ENCODE results near the gene FGFR4.
"Not testable (repeated sequence)": the region's sequence is repeated elsewhere in the genome, so short reads cannot be mapped to it uniquely, and the experiment has no call there.

The FGFR4 gene

GRCh38 chr5:177086654-177087397, at the start of gene FGFR4:
FGFR4 (plus strand) TSS chr5:177086915; CDS start chr5:177089603, 2,688 bp downstream.
- peak; percentile 86 for DNase-seq

- DNase-seq = no peak
Measured at GRCh38 chr5:177036921-177037320, 49.8 kb upstream of the FGFR4 start.

GRCh38 chr5:177040814-177041420, 45.8 kb upstream of the FGFR4 start:
- DNase-seq = no peak

GRCh38 chr5:177041936-177042335, 44.8 kb upstream of the FGFR4 start:
- DNase-seq = no peak

- DNase-seq = no peak
Measured at GRCh38 chr5:177043114-177043513, 43.6 kb upstream of the FGFR4 start.

- DNase-seq = no peak
Measured at GRCh38 chr5:177043958-177044357, 42.8 kb upstream of the FGFR4 start.

GRCh38 chr5:177044641-177045040, 42.1 kb upstream of the FGFR4 start:
- no peak for DNase-seq

GRCh38 chr5:177045631-177046030, 41.1 kb upstream of the FGFR4 start:
- no peak for DNase-seq

- DNase-seq = not testable (repeated sequence)
Measured at GRCh38 chr5:177048531-177048930, 38.2 kb upstream of the FGFR4 start.

GRCh38 chr5:177049285-177049684, 37.4 kb upstream of the FGFR4 start:
- DNase-seq = no peak

- DNase-seq = no peak
Measured at GRCh38 chr5:177064500-177065277, 22.0 kb upstream of the FGFR4 start.

- DNase-seq = no peak
Measured at GRCh38 chr5:177065491-177065890, 21.2 kb upstream of the FGFR4 start.

GRCh38 chr5:177066224-177066623, 20.5 kb upstream of the FGFR4 start:
- no peak for DNase-seq

- no peak for DNase-seq
Measured at GRCh38 chr5:177067503-177067902, 19.2 kb upstream of the FGFR4 start.

- DNase-seq = no peak
Measured at GRCh38 chr5:177070536-177071191, 16.1 kb upstream of the FGFR4 start.

- DNase-seq = peak; percentile 71
Measured at GRCh38 chr5:177071666-177072385, 14.9 kb upstream of the FGFR4 start.

- no peak for DNase-seq
Measured at GRCh38 chr5:177077335-177077734, 9.4 kb upstream of the FGFR4 start.

GRCh38 chr5:177079606-177080005, 7.1 kb upstream of the FGFR4 start:
- DNase-seq = no peak

- no peak for DNase-seq
Measured at GRCh38 chr5:177080265-177080664, 6.5 kb upstream of the FGFR4 start.

GRCh38 chr5:177081859-177082258, 4.9 kb upstream of the FGFR4 start:
- no peak for DNase-seq

GRCh38 chr5:177083357-177083756, 3.4 kb upstream of the FGFR4 start:
- DNase-seq = no peak

- DNase-seq = no peak
Measured at GRCh38 chr5:177084175-177084574, 2.5 kb upstream of the FGFR4 start.

Measured in activated effector memory CD4-positive, alpha-beta T cell treated with anti-CD3 and anti-CD28 coated beads, Interleukin-2, amount 50 U/mL, for 16 hours (primary cell).